PFSK-1 (cell line): Measurements from ENCODE around the gene TSPAN14.

Source experiments
- FOXP2 ChIP-seq: optimal IDR thresholded peaks from 2 replicates; pipeline ENCODE3; 2011; ENCODE audit warnings: borderline replicate concordance, control low read depth, inconsistent platforms; ENCODE audit not compliant: insufficient read depth; ENCODE audit errors: extremely low read length, extremely low read depth
- POLR2AphosphoS5 ChIP-seq: IDR thresholded peaks from 2 replicates; pipeline ENCODE4 v1.6.1; 2012; ENCODE audit warnings: low read depth, mild to moderate bottlenecking, control low read depth, low read length, moderate library complexity
- SIN3A ChIP-seq: IDR thresholded peaks from 2 replicates; pipeline ENCODE4 v1.6.1; 2012; ENCODE audit warnings: mild to moderate bottlenecking, low read length, moderate library complexity, borderline replicate concordance; ENCODE audit not compliant: insufficient read depth
- TAF1 ChIP-seq: IDR thresholded peaks from 2 replicates; pipeline ENCODE4 v1.6.1; 2012; ENCODE audit warnings: low read length, control low read depth, borderline replicate concordance; ENCODE audit not compliant: insufficient read depth
- TF ChIP-seq, protein P1 (sequence below), 2 experiments: IDR thresholded peaks; 2 replicates each; pipeline versions ENCODE4 v1.6.1 to v1.8.0; 2011 to 2012; ENCODE audit warnings: low read depth in 2 of 2, low read length in 2 of 2, control low read depth in 1 of 2, inconsistent platforms in 1 of 2, mild to moderate bottlenecking in 1 of 2, moderate library complexity in 1 of 2; ENCODE audit not compliant: insufficient read depth in 1 of 2

- TF ChIP-seq POLR2AphosphoS5, result no peak
- TF ChIP-seq, protein P1, sequence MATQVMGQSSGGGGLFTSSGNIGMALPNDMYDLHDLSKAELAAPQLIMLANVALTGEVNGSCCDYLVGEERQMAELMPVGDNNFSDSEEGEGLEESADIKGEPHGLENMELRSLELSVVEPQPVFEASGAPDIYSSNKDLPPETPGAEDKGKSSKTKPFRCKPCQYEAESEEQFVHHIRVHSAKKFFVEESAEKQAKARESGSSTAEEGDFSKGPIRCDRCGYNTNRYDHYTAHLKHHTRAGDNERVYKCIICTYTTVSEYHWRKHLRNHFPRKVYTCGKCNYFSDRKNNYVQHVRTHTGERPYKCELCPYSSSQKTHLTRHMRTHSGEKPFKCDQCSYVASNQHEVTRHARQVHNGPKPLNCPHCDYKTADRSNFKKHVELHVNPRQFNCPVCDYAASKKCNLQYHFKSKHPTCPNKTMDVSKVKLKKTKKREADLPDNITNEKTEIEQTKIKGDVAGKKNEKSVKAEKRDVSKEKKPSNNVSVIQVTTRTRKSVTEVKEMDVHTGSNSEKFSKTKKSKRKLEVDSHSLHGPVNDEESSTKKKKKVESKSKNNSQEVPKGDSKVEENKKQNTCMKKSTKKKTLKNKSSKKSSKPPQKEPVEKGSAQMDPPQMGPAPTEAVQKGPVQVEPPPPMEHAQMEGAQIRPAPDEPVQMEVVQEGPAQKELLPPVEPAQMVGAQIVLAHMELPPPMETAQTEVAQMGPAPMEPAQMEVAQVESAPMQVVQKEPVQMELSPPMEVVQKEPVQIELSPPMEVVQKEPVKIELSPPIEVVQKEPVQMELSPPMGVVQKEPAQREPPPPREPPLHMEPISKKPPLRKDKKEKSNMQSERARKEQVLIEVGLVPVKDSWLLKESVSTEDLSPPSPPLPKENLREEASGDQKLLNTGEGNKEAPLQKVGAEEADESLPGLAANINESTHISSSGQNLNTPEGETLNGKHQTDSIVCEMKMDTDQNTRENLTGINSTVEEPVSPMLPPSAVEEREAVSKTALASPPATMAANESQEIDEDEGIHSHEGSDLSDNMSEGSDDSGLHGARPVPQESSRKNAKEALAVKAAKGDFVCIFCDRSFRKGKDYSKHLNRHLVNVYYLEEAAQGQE (IDR thresholded peaks at IDR 0.05; ENCODE audit: insufficient read depth in 1 of 2, low read depth in 2 of 2, low read length in 2 of 2), result no peak
- no peak for TF ChIP-seq TAF1
- no peak for TF ChIP-seq FOXP2
- no peak for TF ChIP-seq SIN3A
These were observed 76.7 kb downstream of the TSPAN14 start for GRCh38 chr10:80530816-80531215.
